GM23248 (cell line): ENCODE data around the gene HS3ST1. TPM values are rescaled to one million over a fixed set of nuclear protein-coding genes. Genes with fewer than 3 reads are reported as not detected.

Source experiments
- DNase-seq: peaks from one replicate; pipeline ENCODE4 v3.0.0-alpha.2; 2015
- H2AFZ ChIP-seq: fragments of 200-600 bp; sonication (generic); 2 replicates; pipeline ENCODE4 v1.6.1; 2016; ENCODE audit warnings: antibody characterized with exemption
- H3F3A ChIP-seq: fragments of 200-600 bp; sonication (generic); 2 replicates; pipeline ENCODE4 v1.6.1; 2016; ENCODE audit warnings: mild to moderate bottlenecking, antibody characterized with exemption, mixed run types; ENCODE audit not compliant: insufficient read depth
- H3K27ac ChIP-seq: fragments of 200-600 bp; sonication (generic); 2 replicates; pipeline ENCODE4 v1.5.1; 2016; ENCODE audit warnings: mild to moderate bottlenecking
- H3K27me3 ChIP-seq: fragments of 200-600 bp; sonication (generic); replicated peaks from 2 replicates; pipeline ENCODE4 v1.6.1; 2016; ENCODE audit warnings: mild to moderate bottlenecking; ENCODE audit not compliant: insufficient read depth
- H3K36me3 ChIP-seq: fragments of 200-600 bp; sonication (generic); 2 replicates; pipeline ENCODE4 v1.6.1; 2016; ENCODE audit warnings: low read depth, mild to moderate bottlenecking
- H3K4me1 ChIP-seq: fragments of 200-600 bp; sonication (generic); 2 replicates; pipeline ENCODE4 v1.6.1; 2016; ENCODE audit warnings: mild to moderate bottlenecking; ENCODE audit not compliant: insufficient read depth
- H3K4me2 ChIP-seq: fragments of 200-600 bp; sonication (generic); one replicate; pipeline ENCODE4 v1.6.1; 2016; ENCODE audit warnings: mild to moderate bottlenecking; ENCODE audit not compliant: unreplicated experiment
- H3K4me3 ChIP-seq: fragments of 200-600 bp; sonication (generic); 2 replicates; pipeline ENCODE4 v1.5.1; 2016; ENCODE audit warnings: mild to moderate bottlenecking
- H3K79me2 ChIP-seq: fragments of 200-600 bp; sonication (generic); 2 replicates; pipeline ENCODE4 v1.6.1; 2016; ENCODE audit warnings: mild to moderate bottlenecking; ENCODE audit not compliant: insufficient read depth
- H3K9ac ChIP-seq: fragments of 200-600 bp; sonication (generic); 2 replicates; pipeline ENCODE4 v1.6.1; 2016; ENCODE audit warnings: mild to moderate bottlenecking
- H3K9me2 ChIP-seq: fragments of 200-600 bp; sonication (generic); 2 replicates; pipeline ENCODE4 v1.6.1; 2016; ENCODE audit warnings: mixed run types, mild to moderate bottlenecking, moderate library complexity; ENCODE audit not compliant: insufficient read depth
- H3K9me3 ChIP-seq: fragments of 200-600 bp; sonication (generic); one replicate; pipeline ENCODE4 v1.6.1; 2017; ENCODE audit warnings: low read depth
- H4K20me1 ChIP-seq: fragments of 200-600 bp; sonication (generic); 2 replicates; pipeline ENCODE4 v1.6.0; 2016; ENCODE audit not compliant: insufficient read depth
- EZH2 ChIP-seq: fragments of 200-600 bp; sonication (generic); IDR thresholded peaks from 2 replicates; pipeline ENCODE4 v1.6.1; 2018; ENCODE audit warnings: antibody characterized with exemption, mild to moderate bottlenecking; ENCODE audit not compliant: insufficient read depth, poor library complexity, severe bottlenecking
- EZH2phosphoT487 ChIP-seq: fragments of 200-600 bp; sonication (generic); IDR thresholded peaks from 2 replicates; pipeline ENCODE4 v1.6.1; 2018; ENCODE audit warnings: antibody characterized with exemption, moderate library complexity, mild to moderate bottlenecking, low read depth; ENCODE audit not compliant: insufficient read depth
- whole genome bisulfite sequencing, 2 experiments: methylation state at CpG; one replicate each; pipeline ENCODE4 v1.1.6; 2015 to 2017; ENCODE audit warnings: low lambda C conversion rate in 2 of 2, low coverage in 1 of 2; ENCODE audit errors: missing lambda C conversion rate in 2 of 2; 5-methylcytosine and 5-hydroxymethylcytosine counted together
- in situ Hi-C: fragments of 300-500 bp; cut with MboI; formaldehyde crosslinking; loops from 2 replicates; pipeline ENCODE4 v1.15.0; 2020
- polyA plus RNA-seq: library from polyadenylated mRNA; unstranded; fragments of >200 nt; fragmentation: Nextera tagmentation; extraction: Ambion mirVana; gene quantifications from 2 replicates; pipeline ENCODE4 v1.2.1, GENCODE V29; 2016
- total RNA-seq: library from RNA; depleted of rRNA; stranded (reverse); fragments of >200 nt; shearing (Covaris generic); gene quantifications from 2 replicates; pipeline ENCODE4 v1.2.3, GENCODE V29; 2014; rRNA removed

HS3ST1 gene
- not detected in 2 replicates for total RNA-seq
- polyA plus RNA-seq: not detected in 2 replicates

- H3K27ac ChIP-seq: no peak within 1 kb of the TSS
- H4K20me1 ChIP-seq: no peaks in the 10 kb centered on the region
- no peaks in the 10 kb centered on the region for H3F3A ChIP-seq
- H3K9me3 ChIP-seq: no peaks in the 10 kb centered on the region
- H3K79me2 ChIP-seq: no peaks in the 10 kb centered on the region
- no peak within 1 kb of the TSS for H3K4me2 ChIP-seq
- peak; percentile 0 for DNase-seq
- H3K36me3 ChIP-seq: no peaks in the 10 kb centered on the region
- TF ChIP-seq EZH2phosphoT487 (no peak), EZH2 (no peak)
- H3K9me2 ChIP-seq: no peaks in the 10 kb centered on the region
- WGBS, 2 experiments: 6 to 9% methylated on average over 42 to 43 of the region's 43 CpGs
- peaks cover 8% of the 10 kb centered on the region; the same call in 1 of the 2 replicates for H3K27me3 ChIP-seq
- H3K9ac ChIP-seq: no peak within 1 kb of the TSS
- H2AFZ ChIP-seq: no peak within 1 kb of the TSS
- no peaks in the 10 kb centered on the region for H3K4me1 ChIP-seq
- in situ Hi-C loops: loop anchor here (25.0 kb wide), 1 partner anchor 866 kb away; no protein-coding TSS in a partner anchor
- no peak within 1 kb of the TSS for H3K4me3 ChIP-seq
Observed at GRCh38 chr4:11428231-11428898, at the start of gene HS3ST1. TSS of gene HS3ST1 (minus strand) at chr4:11428894. CDS start at chr4:11400005, 28,889 bp downstream.

GRCh38 chr4:11475871-11476270, 47.2 kb upstream of the HS3ST1 start:
- Histone ChIP-seq H3K9me2 (no peaks in the 10 kb centered on the region), H3K27me3 (no peaks in the 10 kb centered on the region), H3K9ac (no peak overlapping the region), H3K27ac (no peak overlapping the region), H3F3A (no peaks in the 10 kb centered on the region), H3K36me3 (no peaks in the 10 kb centered on the region), H4K20me1 (no peaks in the 10 kb centered on the region), H3K4me3 (no peak overlapping the region), H3K4me2 (no peak overlapping the region), H2AFZ (no peak overlapping the region), H3K79me2 (no peaks in the 10 kb centered on the region), H3K4me1 (no peaks in the 10 kb centered on the region), H3K9me3 (no peaks in the 10 kb centered on the region)
- TF ChIP-seq EZH2 (no peak), EZH2phosphoT487 (no peak)
- 0 to 7% methylated on average over 2 of the region's 2 CpGs for WGBS, 2 experiments
- no peak for DNase-seq
- in situ Hi-C loops: no loop called here

- Histone ChIP-seq H3K4me3 (no peak overlapping the region), H3K36me3 (no peaks in the 10 kb centered on the region), H3K79me2 (no peaks in the 10 kb centered on the region), H3K27ac (no peak overlapping the region), H3K4me2 (no peak overlapping the region), H3F3A (no peaks in the 10 kb centered on the region), H3K27me3 (no peaks in the 10 kb centered on the region), H3K9me3 (no peaks in the 10 kb centered on the region), H4K20me1 (no peaks in the 10 kb centered on the region), H3K9ac (no peak overlapping the region), H3K9me2 (no peaks in the 10 kb centered on the region), H3K4me1 (no peaks in the 10 kb centered on the region), H2AFZ (no peak overlapping the region)
- in situ Hi-C loops: no loop called here
- TF ChIP-seq EZH2phosphoT487 (no peak), EZH2 (no peak)
- 0 to 4% methylated on average over 1 of the region's 1 CpG for WGBS, 2 experiments
- DNase-seq: no peak
Observed at GRCh38 chr4:11474146-11474545, 45.5 kb upstream of the HS3ST1 start.

GRCh38 chr4:11472535-11472934, 43.8 kb upstream of the HS3ST1 start:
- in situ Hi-C loops: no loop called here
- no peaks in the 10 kb centered on the region for H3K27me3 ChIP-seq
- H2AFZ ChIP-seq: no peak overlapping the region
- no peaks in the 10 kb centered on the region for H4K20me1 ChIP-seq
- no peak overlapping the region for H3K4me3 ChIP-seq
- TF ChIP-seq EZH2phosphoT487 (no peak), EZH2 (no peak)
- H3K9ac ChIP-seq: no peak overlapping the region
- H3K9me2 ChIP-seq: no peaks in the 10 kb centered on the region
- H3F3A ChIP-seq: no peaks in the 10 kb centered on the region
- H3K36me3 ChIP-seq: no peaks in the 10 kb centered on the region
- no peak overlapping the region for H3K4me2 ChIP-seq
- whole genome bisulfite sequencing, 2 experiments: 2 to 7% methylated on average over 3 of the region's 3 CpGs
- no peak overlapping the region for H3K27ac ChIP-seq
- H3K9me3 ChIP-seq: no peaks in the 10 kb centered on the region
- no peaks in the 10 kb centered on the region for H3K4me1 ChIP-seq
- no peak for DNase-seq
- no peaks in the 10 kb centered on the region for H3K79me2 ChIP-seq
